Activated CD8-positive, alpha-beta memory T cell treated with anti-CD3 and anti-CD28 coated beads, Interleukin-2, amount 10 ng/mL, durations not matched to agents 7 days and 5 days (primary cell): ENCODE measurements around the gene PLCH2. TPM values are rescaled to one million over a fixed set of nuclear protein-coding genes. Genes with fewer than 3 reads are reported as not detected.

Experiments used
- ATAC-seq: fragments of 150-1000 bp; cut with Tn5 transposase; one replicate; pipeline ENCODE4 v1.10.0; 2021; ENCODE audit warnings: moderate library complexity
- CTCF ChIA-PET: fragments of 350-600 bp; sonication (Branson Sonifier 250); formaldehyde crosslinking; loops from one replicate; lab custom pipeline; 2021; ENCODE audit warnings: antibody characterized with exemption; lab: Charles Lee
- DNase-seq: peaks from one replicate; pipeline ENCODE4 v3.0.0-alpha.2; 2020
- H3K27ac Mint-ChIP-seq: one replicate; pipeline ENCODE4 v1.8.0; 2021; ENCODE audit warnings: mild to moderate bottlenecking, mixed read lengths
- H3K27me3 Mint-ChIP-seq: one replicate; pipeline ENCODE4 v1.8.0; 2021; ENCODE audit warnings: mixed read lengths
- H3K36me3 Mint-ChIP-seq: one replicate; pipeline ENCODE4 v1.8.0; 2021; ENCODE audit warnings: mild to moderate bottlenecking, mixed read lengths
- H3K4me1 Mint-ChIP-seq: one replicate; pipeline ENCODE4 v1.8.0; 2021; ENCODE audit warnings: mixed read lengths
- H3K4me3 Mint-ChIP-seq: one replicate; pipeline ENCODE4 v1.8.0; 2021; ENCODE audit warnings: mild to moderate bottlenecking, moderate library complexity, mixed read lengths
- H3K9me3 Mint-ChIP-seq: one replicate; pipeline ENCODE4 v1.8.0; 2022; ENCODE audit warnings: low read depth, mixed read lengths
- total RNA-seq, 2 experiments: library from RNA; stranded (reverse); gene quantifications; one replicate each; pipeline ENCODE4 v1.2.3, GENCODE V29; 2021

PLCH2 gene
- total RNA-seq, 2 experiments from 2014 or later: 6.5 to 13.5 TPM

GRCh38 chr1:2532485-2533160, 56.5 kb downstream of the PLCH2 start:
- H3K27me3 Mint-ChIP-seq: peaks cover 22% of the 10 kb centered on the region
- DNase-seq (no peak), ATAC-seq (no peak)
- H3K4me1 Mint-ChIP-seq: peaks cover 3% of the 10 kb centered on the region
- no peaks in the 10 kb centered on the region for H3K9me3 Mint-ChIP-seq
- no peak overlapping the region for H3K4me3 Mint-ChIP-seq
- H3K36me3 Mint-ChIP-seq: no peaks in the 10 kb centered on the region
- H3K27ac Mint-ChIP-seq: no peak overlapping the region
- CTCF ChIA-PET: interaction anchor here (2.8 kb wide), 1 partner anchor 9 kb away, joined by 8 read pairs; no protein-coding TSS in a partner anchor

DNA sequence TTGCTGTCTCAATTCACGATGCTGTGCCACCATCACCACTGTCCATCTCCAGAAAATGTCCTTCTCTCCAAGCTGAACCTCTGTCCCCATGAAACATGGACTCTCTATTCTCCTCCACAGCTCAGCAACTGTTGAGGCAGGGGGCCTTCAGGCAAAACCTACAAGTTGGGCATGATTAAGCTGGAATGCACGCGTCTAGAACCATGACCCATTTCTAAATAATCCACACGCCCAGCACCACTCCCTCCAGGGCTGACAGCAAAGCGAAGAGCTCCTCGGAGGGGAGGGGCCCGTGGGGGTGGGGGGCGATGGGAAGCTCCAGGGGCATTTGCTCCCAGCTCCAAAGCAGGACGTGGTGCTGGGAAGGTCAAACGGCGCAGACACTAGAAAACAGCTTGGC, 57.3 kb downstream of the PLCH2 start:
- no peaks in the 10 kb centered on the region for H3K36me3 Mint-ChIP-seq
- H3K9me3 Mint-ChIP-seq: no peaks in the 10 kb centered on the region

GRCh38 chr1:2534315-2534686, 58.2 kb downstream of the PLCH2 start:
- DNase-seq: no peak

More for the DNA sequence above, 57.3 kb downstream of the PLCH2 start:
- Mint-ChIP-seq H3K27ac (no peak overlapping the region), H3K27me3 (peaks cover 24% of the 10 kb centered on the region), H3K4me3 (no peak overlapping the region), H3K4me1 (peaks cover 3% of the 10 kb centered on the region)
- CTCF ChIA-PET: interaction anchor here (2.8 kb wide), 1 partner anchor 9 kb away, joined by 8 read pairs; no protein-coding TSS in a partner anchor
- no peak for DNase-seq
- no peak for ATAC-seq

GRCh38 chr1:2534687-2535441, 58.8 kb downstream of the PLCH2 start:
- ATAC-seq (no peak), DNase-seq (no peak)
- no peak overlapping the region for H3K4me3 Mint-ChIP-seq
- H3K4me1 Mint-ChIP-seq: peaks cover 2% of the 10 kb centered on the region
- no peak overlapping the region for H3K27ac Mint-ChIP-seq
- CTCF ChIA-PET: interaction anchor here (2.8 kb wide), 1 partner anchor 11 kb away, joined by 8 read pairs; no protein-coding TSS in a partner anchor
- no peaks in the 10 kb centered on the region for H3K9me3 Mint-ChIP-seq
- peaks cover 25% of the 10 kb centered on the region for H3K27me3 Mint-ChIP-seq
- H3K36me3 Mint-ChIP-seq: no peaks in the 10 kb centered on the region

More at GRCh38 chr1:2534315-2534686, 58.2 kb downstream of the PLCH2 start:
- ATAC-seq: no peak
- H3K4me3 Mint-ChIP-seq: no peak overlapping the region
- no peaks in the 10 kb centered on the region for H3K36me3 Mint-ChIP-seq
- no peaks in the 10 kb centered on the region for H3K9me3 Mint-ChIP-seq
- peaks cover 25% of the 10 kb centered on the region for H3K27me3 Mint-ChIP-seq
- peaks cover 2% of the 10 kb centered on the region for H3K4me1 Mint-ChIP-seq
- no peak overlapping the region for H3K27ac Mint-ChIP-seq
- CTCF ChIA-PET: interaction anchor here (2.8 kb wide), 1 partner anchor 10 kb away, joined by 8 read pairs; no protein-coding TSS in a partner anchor

- ATAC-seq: no peak
- CTCF ChIA-PET: interaction anchor here (2.8 kb wide), 1 partner anchor 11 kb away, joined by 8 read pairs; no protein-coding TSS in a partner anchor
These were observed 59.4 kb downstream of the PLCH2 start for GRCh38 chr1:2535455-2535854.

GRCh38 chr1:2535981-2536380, 59.9 kb downstream of the PLCH2 start:
- Mint-ChIP-seq H3K4me3 (no peak overlapping the region), H3K36me3 (no peaks in the 10 kb centered on the region), H3K9me3 (no peaks in the 10 kb centered on the region), H3K4me1 (peaks cover under 1% of the 10 kb centered on the region), H3K27me3 (peaks cover 20% of the 10 kb centered on the region), H3K27ac (no peak overlapping the region)
- CTCF ChIA-PET: no interaction called here
- DNase-seq: no peak
- ATAC-seq: no peak

More at GRCh38 chr1:2535455-2535854, 59.4 kb downstream of the PLCH2 start:
- H3K27ac Mint-ChIP-seq: no peak overlapping the region
- H3K4me1 Mint-ChIP-seq: peaks cover 2% of the 10 kb centered on the region
- H3K4me3 Mint-ChIP-seq: no peak overlapping the region
- DNase-seq: no peak
- no peaks in the 10 kb centered on the region for H3K36me3 Mint-ChIP-seq
- H3K9me3 Mint-ChIP-seq: no peaks in the 10 kb centered on the region
- H3K27me3 Mint-ChIP-seq: peaks cover 25% of the 10 kb centered on the region

GRCh38 chr1:2537784-2538115, 61.7 kb downstream of the PLCH2 start:
- DNase-seq (no peak), ATAC-seq (no peak)
- H3K4me3 Mint-ChIP-seq: no peak overlapping the region
- H3K27me3 Mint-ChIP-seq: peaks cover 31% of the 10 kb centered on the region
- H3K36me3 Mint-ChIP-seq: no peaks in the 10 kb centered on the region
- no peaks in the 10 kb centered on the region for H3K9me3 Mint-ChIP-seq
- CTCF ChIA-PET: no interaction called here
- H3K27ac Mint-ChIP-seq: no peak overlapping the region
- peaks cover 2% of the 10 kb centered on the region for H3K4me1 Mint-ChIP-seq

DNA sequence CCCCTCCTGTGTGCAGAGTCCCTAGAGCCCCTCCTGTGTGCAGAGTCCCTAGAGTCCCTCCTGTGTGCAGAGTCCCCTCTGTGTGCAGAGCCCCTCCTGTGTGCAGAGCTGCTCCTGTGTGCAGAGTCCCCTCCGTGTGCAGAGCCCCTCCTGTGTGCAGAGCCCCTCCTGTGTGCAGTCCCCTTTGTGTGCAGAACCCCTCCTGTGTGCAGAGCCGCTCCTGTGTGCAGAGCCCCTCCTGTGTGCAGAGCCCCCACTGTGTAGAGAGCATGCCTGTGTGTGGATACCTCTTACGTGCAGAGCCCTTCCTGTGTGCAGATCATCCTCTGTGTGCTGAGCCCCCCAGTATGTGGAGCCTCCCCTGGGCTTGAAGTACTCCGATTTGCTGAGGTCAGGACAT, 62.3 kb downstream of the PLCH2 start:
- H3K27me3 Mint-ChIP-seq: peaks cover 30% of the 10 kb centered on the region
- CTCF ChIA-PET: no interaction called here
- H3K4me1 Mint-ChIP-seq: peaks cover 2% of the 10 kb centered on the region
- ATAC-seq (no peak), DNase-seq (no peak)
- no peak overlapping the region for H3K4me3 Mint-ChIP-seq
- H3K9me3 Mint-ChIP-seq: no peaks in the 10 kb centered on the region
- no peaks in the 10 kb centered on the region for H3K36me3 Mint-ChIP-seq
- no peak overlapping the region for H3K27ac Mint-ChIP-seq

DNA sequence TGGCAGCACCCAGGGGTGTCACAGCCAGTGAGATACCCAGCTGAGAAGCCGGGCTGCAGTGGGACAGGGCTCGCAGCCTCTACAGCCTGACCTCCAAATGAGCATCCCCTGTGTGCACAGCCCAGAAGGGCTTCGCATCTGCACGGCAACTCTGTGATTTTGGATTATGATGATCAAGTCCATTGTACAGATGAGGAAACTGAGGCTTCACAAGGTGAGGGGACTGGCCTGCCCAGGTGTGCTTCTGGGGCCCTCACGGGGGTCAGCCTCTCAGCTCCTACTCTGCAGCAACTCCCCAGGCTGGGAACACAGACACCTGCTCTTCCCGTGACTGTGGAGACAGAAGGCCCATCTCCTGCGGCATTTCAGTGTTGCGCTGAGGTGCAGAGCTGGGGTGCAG, 62.8 kb downstream of the PLCH2 start:
- Mint-ChIP-seq H3K4me1 (peaks cover 2% of the 10 kb centered on the region), H3K27ac (no peak overlapping the region), H3K27me3 (peaks cover 30% of the 10 kb centered on the region), H3K4me3 (no peak overlapping the region), H3K36me3 (no peaks in the 10 kb centered on the region), H3K9me3 (no peaks in the 10 kb centered on the region)
- CTCF ChIA-PET: interaction anchor here (1.8 kb wide), 1 partner anchor 14 kb away, joined by 3 read pairs; no protein-coding TSS in a partner anchor
- ATAC-seq (no peak), DNase-seq (no peak)

GRCh38 chr1:2539312-2539907, 63.3 kb downstream of the PLCH2 start:
- DNase-seq (no peak), ATAC-seq (peak; percentile 40)
- Mint-ChIP-seq H3K9me3 (no peaks in the 10 kb centered on the region), H3K4me1 (peaks cover 2% of the 10 kb centered on the region), H3K4me3 (no peak overlapping the region), H3K36me3 (no peaks in the 10 kb centered on the region), H3K27me3 (peaks cover 30% of the 10 kb centered on the region), H3K27ac (no peak overlapping the region)
- CTCF ChIA-PET: interaction anchor here (1.8 kb wide), 1 partner anchor 15 kb away, joined by 3 read pairs; no protein-coding TSS in a partner anchor

- H3K4me3 Mint-ChIP-seq: no peak overlapping the region
- CTCF ChIA-PET: interaction anchor here (0.6 to 1.8 kb wide), 5 partner anchors 10 to 884 kb away, joined by 3 read pairs; partner anchors contain the start of gene PANK4
- no peak overlapping the region for H3K27ac Mint-ChIP-seq
These were observed 64.9 kb downstream of the PLCH2 start for GRCh38 chr1:2540816-2541492.

GRCh38 chr1:2541619-2542245, 65.6 kb downstream of the PLCH2 start:
- no peaks in the 10 kb centered on the region for H3K9me3 Mint-ChIP-seq

More at GRCh38 chr1:2540816-2541492, 64.9 kb downstream of the PLCH2 start:
- peaks cover 26% of the 10 kb centered on the region for H3K27me3 Mint-ChIP-seq
- no peaks in the 10 kb centered on the region for H3K36me3 Mint-ChIP-seq
- peaks cover 3% of the 10 kb centered on the region for H3K4me1 Mint-ChIP-seq
- ATAC-seq (no peak), DNase-seq (no peak)
- no peaks in the 10 kb centered on the region for H3K9me3 Mint-ChIP-seq

More at GRCh38 chr1:2541619-2542245, 65.6 kb downstream of the PLCH2 start:
- DNase-seq (no peak), ATAC-seq (no peak)
- Mint-ChIP-seq H3K36me3 (no peaks in the 10 kb centered on the region), H3K27me3 (peaks cover 22% of the 10 kb centered on the region), H3K27ac (no peak overlapping the region), H3K4me3 (no peak overlapping the region), H3K4me1 (peaks cover 3% of the 10 kb centered on the region)
- CTCF ChIA-PET: interaction anchor here (0.6 to 1.2 kb wide), 3 partner anchors 16 to 346 kb away, joined by 3 to 5 read pairs (median 3); partner anchors contain the start of gene PANK4
